UCSD-AML1 (cell line): ENCODE measurements around the gene PARP4.
"Not testable (repeated sequence)": the region's sequence is repeated elsewhere in the genome, so short reads cannot be mapped to it uniquely, and the experiment has no call there.

Source experiments
- DNase-seq: peaks from one replicate; lab custom pipeline; 2025; ENCODE audit not compliant: unreplicated experiment; lab: John Stamatoyannopoulos, UW

The PARP4 gene

GRCh38 chr13:24454056-24454455 is 58.5 kb downstream of the PARP4 start:
- DNase-seq: no peak

- DNase-seq: no peak
These were observed 60.5 kb downstream of the PARP4 start for GRCh38 chr13:24452044-24452443.

GRCh38 chr13:24450530-24450929 is 62.0 kb downstream of the PARP4 start:
- DNase-seq: no peak

GRCh38 chr13:24444851-24445250 is 67.7 kb downstream of the PARP4 start:
- not testable (repeated sequence) for DNase-seq

GRCh38 chr13:24443366-24443765 is 69.2 kb downstream of the PARP4 start:
- no peak for DNase-seq

- not testable (repeated sequence) for DNase-seq
These were observed 86.5 kb downstream of the PARP4 start for GRCh38 chr13:24426045-24426444.

- not testable (repeated sequence) for DNase-seq
These were observed 92.9 kb downstream of the PARP4 start for GRCh38 chr13:24419668-24420067.

- no peak for DNase-seq
These were observed 104.7 kb downstream of the PARP4 start for GRCh38 chr13:24407844-24408243.

GRCh38 chr13:24406524-24406923 is 106.1 kb downstream of the PARP4 start:
- DNase-seq: no peak

GRCh38 chr13:24396821-24397220 is 115.8 kb downstream of the PARP4 start:
- DNase-seq: no peak

- no peak for DNase-seq
These were observed 119.6 kb downstream of the PARP4 start for GRCh38 chr13:24392972-24393371.

GRCh38 chr13:24391771-24392683 is 120.6 kb downstream of the PARP4 start:
- DNase-seq: not testable (repeated sequence)

GRCh38 chr13:24390795-24391194 is 121.8 kb downstream of the PARP4 start:
- not testable (repeated sequence) for DNase-seq

- DNase-seq: no peak
These were observed 123.1 kb downstream of the PARP4 start for GRCh38 chr13:24389506-24389905.

- not testable (repeated sequence) for DNase-seq
These were observed 123.8 kb downstream of the PARP4 start for GRCh38 chr13:24388743-24389142.

- no peak for DNase-seq
These were observed 125.5 kb downstream of the PARP4 start for GRCh38 chr13:24386816-24387708.

GRCh38 chr13:24385902-24386301 is 126.7 kb downstream of the PARP4 start:
- DNase-seq: no peak

GRCh38 chr13:24384946-24385345 is 127.6 kb downstream of the PARP4 start:
- not testable (repeated sequence) for DNase-seq

GRCh38 chr13:24384091-24384490 is 128.5 kb downstream of the PARP4 start:
- not testable (repeated sequence) for DNase-seq

GRCh38 chr13:24381541-24382265 is 130.9 kb downstream of the PARP4 start:
- no peak for DNase-seq

GRCh38 chr13:24380881-24381280 is 131.7 kb downstream of the PARP4 start:
- DNase-seq: not testable (repeated sequence)
